Nephron (organoid): ENCODE data around the gene TFAP2E.

Source experiments
- H3K27ac Mint-ChIP-seq, 3 experiments: 2 replicates each; pipeline ENCODE4 v1.8.0; 2020; ENCODE audit warnings: mixed read lengths in 3 of 3, mild to moderate bottlenecking in 2 of 3, moderate library complexity in 1 of 3
- H3K27me3 Mint-ChIP-seq: 2 replicates; pipeline ENCODE4 v1.8.0; 2021; ENCODE audit warnings: low read depth, mild to moderate bottlenecking, moderate library complexity, mixed read lengths
- H3K36me3 Mint-ChIP-seq: 2 replicates; pipeline ENCODE4 v1.8.0; 2020; ENCODE audit warnings: low read depth, mixed read lengths
- H3K4me1 Mint-ChIP-seq: 2 replicates; pipeline ENCODE4 v1.8.0; 2020; ENCODE audit warnings: mixed read lengths
- H3K4me3 Mint-ChIP-seq, 3 experiments: 2 replicates each; pipeline ENCODE4 v1.8.0; 2020; ENCODE audit warnings: mild to moderate bottlenecking in 3 of 3, mixed read lengths in 3 of 3, moderate library complexity in 2 of 3
- H3K9me3 Mint-ChIP-seq: 2 replicates; pipeline ENCODE4 v1.8.0; 2020; ENCODE audit warnings: mixed read lengths
- CTCF ChIP-seq, 3 experiments: fragments of 200-600 bp; sonication (generic); IDR thresholded peaks; one replicate each; pipeline ENCODE4 v1.5.0; 2021; ENCODE audit warnings: antibody characterized with exemption in 3 of 3; ENCODE audit not compliant: unreplicated experiment in 3 of 3

The TFAP2E gene

GRCh38 chr1:35619237-35620121 lies 46.4 kb downstream of the TFAP2E start:
- H3K9me3 Mint-ChIP-seq = no peaks in the 10 kb centered on the region
- no peaks in the 10 kb centered on the region for H3K27me3 Mint-ChIP-seq
- H3K4me3 Mint-ChIP-seq = no peak overlapping the region
- TF ChIP-seq CTCF (IDR thresholded peaks at IDR 0.05; ENCODE audit: unreplicated experiment in 3 of 3) = no peak
- peaks cover 35% of the 10 kb centered on the region for H3K36me3 Mint-ChIP-seq
- H3K27ac Mint-ChIP-seq = no peak overlapping the region
- no peaks in the 10 kb centered on the region for H3K4me1 Mint-ChIP-seq

- TF ChIP-seq CTCF (IDR thresholded peaks at IDR 0.05; ENCODE audit: unreplicated experiment in 3 of 3) = no peak
- Mint-ChIP-seq H3K27ac (no peak overlapping the region), H3K4me3 (no peak overlapping the region), H3K9me3 (no peaks in the 10 kb centered on the region), H3K27me3 (no peaks in the 10 kb centered on the region), H3K36me3 (peaks cover 40% of the 10 kb centered on the region), H3K4me1 (no peaks in the 10 kb centered on the region)
Observed at GRCh38 chr1:35622510-35623178, 49.5 kb downstream of the TFAP2E start.

- Mint-ChIP-seq H3K27me3 (no peaks in the 10 kb centered on the region), H3K4me3 (no peak overlapping the region), H3K4me1 (no peaks in the 10 kb centered on the region), H3K27ac (no peak overlapping the region), H3K36me3 (peaks cover 39% of the 10 kb centered on the region), H3K9me3 (no peaks in the 10 kb centered on the region)
- no peak for TF ChIP-seq CTCF (IDR thresholded peaks at IDR 0.05; ENCODE audit: unreplicated experiment in 3 of 3)
Observed at GRCh38 chr1:35623832-35624231, 50.7 kb downstream of the TFAP2E start.

- Mint-ChIP-seq H3K9me3 (no peaks in the 10 kb centered on the region), H3K27ac (no peak overlapping the region), H3K4me1 (no peaks in the 10 kb centered on the region), H3K4me3 (no peak overlapping the region), H3K27me3 (no peaks in the 10 kb centered on the region), H3K36me3 (peaks cover 51% of the 10 kb centered on the region)
- TF ChIP-seq CTCF (IDR thresholded peaks at IDR 0.05; ENCODE audit: unreplicated experiment in 3 of 3) = no peak
Observed at GRCh38 chr1:35629051-35629450, 55.9 kb downstream of the TFAP2E start.

- Mint-ChIP-seq H3K4me3 (no peak overlapping the region), H3K9me3 (no peaks in the 10 kb centered on the region), H3K27ac (no peak overlapping the region), H3K4me1 (no peaks in the 10 kb centered on the region), H3K27me3 (no peaks in the 10 kb centered on the region), H3K36me3 (peaks cover 54% of the 10 kb centered on the region)
- TF ChIP-seq CTCF (IDR thresholded peaks at IDR 0.05; ENCODE audit: unreplicated experiment in 3 of 3) = no peak
Observed at GRCh38 chr1:35631396-35631795, 58.3 kb downstream of the TFAP2E start.
